GM18868 (cell line): ENCODE results near the gene AMER3.

Source experiments
- ATAC-seq: cut with Tn5 transposase; IDR thresholded peaks from one replicate; pipeline ENCODE4 v1.9.1; 2021; ENCODE audit warnings: mild to moderate bottlenecking, moderate library complexity; ENCODE audit not compliant: unreplicated experiment

AMER3 gene

DNA sequence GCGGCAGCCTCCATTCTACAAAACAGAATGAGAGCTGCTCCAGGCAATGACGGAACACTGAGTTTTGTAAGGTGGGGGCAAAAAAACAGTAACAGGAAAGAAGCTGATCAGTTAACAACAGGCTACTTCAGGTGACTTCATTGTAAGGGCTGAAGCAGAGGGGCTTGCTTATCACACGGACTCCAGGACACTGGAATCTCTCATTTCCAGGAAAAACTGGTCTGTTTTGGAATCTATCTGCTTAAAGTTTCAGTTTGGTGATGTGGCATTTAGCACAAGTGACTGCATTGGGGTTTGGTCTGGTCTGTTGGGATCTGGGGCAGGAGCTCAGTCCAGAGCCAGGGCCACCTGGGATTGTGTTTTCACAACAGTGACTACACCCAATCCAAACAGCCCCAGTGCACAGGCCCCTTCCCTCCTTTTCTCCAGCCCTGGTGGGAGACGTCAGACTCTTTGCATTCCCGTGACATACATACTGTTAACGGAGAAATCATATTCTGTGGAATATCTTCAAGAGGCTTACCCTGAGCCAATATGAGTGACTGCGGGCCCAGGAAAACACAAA is 14.1 kb downstream of the AMER3 start:
- no peak for ATAC-seq

DNA sequence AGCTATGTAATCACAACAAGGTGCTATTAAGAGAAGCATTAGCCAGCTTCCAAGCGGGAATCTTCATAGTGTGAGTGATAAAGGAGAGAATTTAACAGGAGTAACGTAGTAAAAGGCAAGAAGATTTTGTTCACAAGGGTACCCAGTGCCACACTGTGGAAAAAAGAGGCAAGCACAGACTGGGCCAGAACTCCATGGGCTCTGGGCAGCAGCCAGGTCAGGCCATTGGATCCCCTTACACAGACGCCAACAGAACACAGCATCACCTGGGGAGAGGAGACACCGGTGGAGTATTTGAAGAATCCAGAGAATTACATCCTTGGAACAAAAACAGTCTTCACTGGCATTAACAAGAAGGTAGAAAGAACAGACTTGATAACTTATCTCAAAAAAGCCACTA is 21.2 kb downstream of the AMER3 start:
- no peak for ATAC-seq

DNA sequence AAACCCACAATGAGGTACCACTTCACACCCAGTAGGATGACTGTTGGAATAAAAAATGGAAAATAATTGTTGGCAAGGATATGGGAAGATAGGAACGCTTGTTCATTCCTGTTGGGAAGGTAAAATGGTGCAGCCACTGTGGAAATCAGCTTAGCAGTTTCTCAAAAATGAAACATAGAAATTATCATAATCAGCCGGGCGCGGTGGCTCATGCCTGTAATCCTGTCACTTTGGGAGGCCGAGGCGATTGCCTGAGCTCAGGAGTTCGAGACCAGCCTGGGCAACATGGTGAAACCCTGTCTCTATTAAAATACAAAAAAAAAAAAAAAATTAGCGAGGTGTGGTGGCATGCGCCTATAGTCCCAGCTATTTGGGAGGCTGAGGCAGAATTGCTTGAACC is 23.4 kb downstream of the AMER3 start:
- no peak for ATAC-seq

DNA sequence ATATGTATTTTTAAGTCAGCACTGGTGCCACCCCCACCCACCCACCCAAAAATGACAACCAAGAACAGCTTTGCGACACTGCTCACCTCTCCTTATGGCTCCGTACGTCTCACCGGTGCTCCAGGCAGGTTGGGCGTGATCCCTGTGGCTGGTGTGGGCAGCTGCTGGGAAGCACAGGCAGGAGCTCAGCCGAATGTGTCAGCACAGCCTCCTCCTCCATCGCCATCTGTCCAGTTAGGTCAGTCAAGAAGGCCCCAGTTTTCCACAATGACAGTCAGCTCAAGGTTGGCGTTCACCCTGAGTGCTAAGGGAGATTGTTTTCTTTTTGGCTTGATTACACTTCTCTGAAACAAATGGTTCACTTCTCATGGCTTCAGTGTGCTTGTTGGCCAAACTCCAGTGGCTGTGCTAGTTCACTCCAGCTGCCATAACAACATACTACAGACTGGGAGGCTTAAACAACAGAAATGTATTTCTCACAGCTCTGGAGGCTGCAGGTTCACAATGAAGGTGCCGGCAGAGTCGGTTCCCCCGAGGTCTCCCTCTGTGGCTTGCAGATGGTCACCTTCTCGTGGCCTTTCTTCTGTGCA is 30.2 kb downstream of the AMER3 start:
- ATAC-seq, result no peak

DNA sequence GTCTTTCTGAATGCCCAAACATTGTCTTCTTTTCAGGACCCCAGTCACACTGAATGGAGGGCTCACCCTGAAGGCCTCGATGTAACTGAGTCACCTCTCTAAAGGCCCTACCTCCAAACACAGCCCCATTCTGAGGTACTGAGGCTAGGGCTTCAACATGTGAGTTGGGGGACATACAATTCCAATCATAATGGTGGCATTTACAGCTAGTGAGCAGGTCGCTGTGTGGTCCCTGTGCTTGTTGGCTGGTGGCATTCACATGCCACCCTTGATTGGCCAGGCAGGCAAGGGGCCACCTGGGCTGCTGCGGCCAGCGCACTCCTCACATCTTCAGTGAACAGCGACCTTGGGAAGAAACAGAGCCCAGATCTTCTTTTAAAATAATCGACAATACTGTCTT is 30.7 kb downstream of the AMER3 start:
- ATAC-seq, result no peak

DNA sequence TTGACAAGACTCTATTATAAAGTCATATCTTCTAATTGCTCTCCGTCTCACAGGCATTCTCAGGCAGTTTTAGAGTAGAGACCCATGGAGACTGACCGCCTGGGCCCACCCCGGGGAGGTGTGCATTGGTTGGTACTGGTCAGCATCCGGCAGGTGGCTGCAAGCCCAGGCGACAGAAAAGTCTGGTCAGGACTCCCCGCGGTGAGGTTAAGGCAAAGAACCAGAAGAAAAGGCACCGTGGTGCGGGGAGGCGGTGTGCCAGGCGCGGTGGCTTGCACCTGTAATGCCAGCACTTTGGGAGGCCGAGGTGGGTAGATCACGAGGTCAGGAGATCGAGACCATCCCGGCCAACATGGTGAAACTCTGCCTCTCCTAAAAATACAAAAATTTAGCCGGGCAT is 32.5 kb downstream of the AMER3 start:
- ATAC-seq, result no peak

DNA sequence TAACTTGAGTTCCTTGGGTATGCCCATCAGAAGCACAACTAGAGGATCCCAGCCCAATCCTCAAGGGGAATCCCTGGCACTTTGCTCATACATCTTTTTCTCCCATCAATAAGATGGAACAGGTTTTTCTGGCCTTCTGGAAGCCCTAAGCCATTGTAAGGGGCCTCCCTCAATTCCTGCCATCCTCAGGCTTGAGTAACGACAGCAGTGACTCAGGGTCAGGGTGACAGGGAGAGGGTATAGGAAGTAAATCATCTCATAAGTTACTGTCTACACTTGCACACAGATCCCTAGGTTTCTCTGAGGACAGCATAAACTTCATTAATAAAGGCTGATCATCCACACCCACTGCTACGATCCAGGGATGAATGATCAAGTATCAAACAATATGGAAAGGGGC is 35.0 kb downstream of the AMER3 start:
- no peak for ATAC-seq

DNA sequence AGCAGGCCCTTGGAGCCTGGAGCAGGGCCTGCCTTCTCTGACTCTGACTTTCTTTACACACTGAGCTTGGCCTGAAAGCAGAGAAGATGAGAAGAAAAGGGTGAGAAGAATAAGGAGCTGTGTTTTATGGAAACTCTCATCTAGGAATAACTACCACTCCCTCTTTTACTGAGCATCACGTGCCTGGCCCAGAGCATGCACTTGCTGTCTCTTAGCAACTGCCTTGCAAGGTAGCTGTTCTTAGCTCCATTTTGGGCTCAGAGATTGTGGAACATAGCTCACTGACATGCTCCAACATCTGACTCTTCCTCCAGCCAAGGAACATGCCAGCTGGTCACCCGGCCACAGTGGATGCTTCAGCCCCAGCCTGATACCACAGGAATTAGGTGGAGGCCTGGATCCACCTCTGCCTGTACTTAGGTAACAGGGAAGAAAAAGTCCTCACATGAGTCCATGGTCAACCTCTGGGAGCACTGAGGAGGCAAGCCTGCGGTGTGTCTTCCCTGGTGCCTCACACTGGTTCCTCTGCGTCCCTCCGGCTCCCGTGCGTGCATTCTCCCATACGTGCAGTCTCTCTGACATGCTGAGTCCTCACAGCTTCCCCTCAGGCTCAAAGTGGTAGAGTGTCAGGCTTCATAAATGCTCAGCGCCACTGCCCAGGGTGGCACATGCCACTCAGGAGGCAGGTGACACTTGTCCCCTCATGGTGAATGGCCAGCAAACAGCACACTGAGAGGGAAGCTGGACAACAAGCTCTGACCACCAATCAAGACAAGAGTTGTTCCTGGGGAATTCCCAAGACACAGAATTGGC is 35.7 kb downstream of the AMER3 start:
- no peak for ATAC-seq

DNA sequence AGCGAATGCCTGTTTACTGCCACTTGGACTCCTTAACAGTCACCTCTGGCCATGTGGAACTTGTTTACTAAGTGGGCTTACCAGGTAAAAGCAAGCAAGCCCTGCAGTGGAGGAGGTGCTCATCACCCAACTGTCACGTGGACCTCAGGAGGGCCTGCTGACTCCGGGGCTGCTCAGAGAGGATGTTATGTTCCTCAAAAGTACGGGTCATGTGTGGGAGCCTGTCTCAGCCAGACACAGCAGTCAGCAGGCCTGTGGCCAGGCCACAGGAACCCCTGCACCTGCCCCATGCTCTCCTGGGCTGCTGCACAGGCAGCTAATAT is 36.2 kb downstream of the AMER3 start:
- no peak for ATAC-seq

DNA sequence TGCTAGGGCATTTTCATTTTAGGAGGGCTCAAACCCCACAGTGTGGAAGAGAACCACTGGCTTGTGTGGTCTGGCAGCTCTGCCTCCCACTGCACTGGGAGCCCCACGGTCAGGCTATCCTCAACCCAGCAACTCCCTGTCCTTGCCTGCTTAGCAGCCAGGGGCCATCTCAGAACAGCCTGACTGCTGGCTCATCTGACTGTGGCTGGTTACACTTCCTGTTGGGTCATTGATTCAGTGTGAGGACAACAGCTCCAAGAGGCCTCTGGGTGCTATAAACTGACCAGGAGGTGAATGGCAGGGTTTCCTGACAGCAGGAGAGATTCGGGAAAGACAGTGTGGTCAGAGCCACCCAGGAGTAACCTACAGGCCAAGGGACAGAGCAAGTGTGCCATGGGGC is 40.1 kb downstream of the AMER3 start:
- no peak for ATAC-seq

DNA sequence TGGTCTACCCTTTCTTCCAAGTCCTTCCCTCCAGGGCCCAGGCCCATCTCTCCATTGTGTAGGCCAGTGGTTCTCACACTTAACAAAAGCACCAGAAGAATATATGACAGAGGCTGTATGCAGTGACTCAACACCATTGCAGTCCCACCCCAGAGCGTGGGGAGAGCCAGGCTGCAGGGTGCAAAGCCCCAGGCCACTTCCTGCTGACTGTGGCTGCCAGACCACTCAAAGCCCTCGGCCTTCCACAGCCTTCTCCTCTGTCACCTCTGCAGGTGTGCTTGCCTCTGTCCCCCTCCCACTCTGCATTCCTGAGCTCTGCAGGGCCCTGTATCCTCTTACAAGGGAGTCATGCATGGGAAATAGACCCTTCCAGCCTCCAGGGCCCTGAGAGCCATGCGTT is 41.0 kb downstream of the AMER3 start:
- ATAC-seq, result no peak

DNA sequence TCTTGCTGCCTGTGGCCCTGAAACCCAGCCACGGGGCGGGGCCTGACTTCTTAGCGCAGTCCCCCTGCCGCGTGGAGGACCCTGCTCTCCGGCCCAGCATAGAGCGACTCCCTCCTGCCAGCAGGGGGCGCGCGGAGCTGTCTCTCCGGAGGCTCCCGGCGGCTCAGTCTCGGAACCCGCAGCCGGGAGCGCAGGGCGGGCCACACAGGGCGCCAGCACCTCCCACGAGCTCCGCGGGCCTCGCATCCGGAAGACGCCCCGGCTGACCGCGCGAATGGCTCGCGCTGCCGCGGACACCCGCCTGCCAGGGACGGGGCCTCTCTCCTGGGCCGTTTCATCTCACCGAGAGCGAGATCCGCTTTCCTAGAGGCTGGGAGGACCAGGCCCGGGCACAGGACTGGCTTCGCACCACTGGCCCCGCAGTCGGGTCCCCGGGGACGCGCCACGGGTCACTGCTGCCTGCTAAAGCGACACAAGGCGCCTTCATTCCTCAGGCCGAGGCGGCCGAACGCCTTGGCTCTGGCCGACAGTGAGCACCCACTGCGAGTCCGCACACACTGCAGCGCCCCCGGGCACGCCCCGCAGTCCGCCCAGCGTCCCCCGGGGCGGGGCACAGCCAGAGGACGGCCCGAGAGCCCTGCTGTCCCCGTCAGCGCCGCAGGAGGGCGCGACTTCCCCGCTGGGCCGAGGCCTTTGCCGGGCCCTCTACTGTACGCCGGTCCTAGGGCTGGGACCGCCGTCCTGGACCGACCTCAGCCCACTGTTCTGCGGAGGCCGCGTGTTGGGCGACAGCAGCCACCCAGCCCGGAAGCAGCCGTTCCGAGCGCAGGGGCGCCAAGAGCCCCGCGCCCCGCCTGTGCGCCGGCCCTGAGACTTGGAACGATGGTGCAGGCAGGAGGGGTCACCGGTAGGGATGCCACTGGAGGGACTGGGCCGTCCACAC is 42.4 kb downstream of the AMER3 start:
- ATAC-seq, result peak; percentile 92

DNA sequence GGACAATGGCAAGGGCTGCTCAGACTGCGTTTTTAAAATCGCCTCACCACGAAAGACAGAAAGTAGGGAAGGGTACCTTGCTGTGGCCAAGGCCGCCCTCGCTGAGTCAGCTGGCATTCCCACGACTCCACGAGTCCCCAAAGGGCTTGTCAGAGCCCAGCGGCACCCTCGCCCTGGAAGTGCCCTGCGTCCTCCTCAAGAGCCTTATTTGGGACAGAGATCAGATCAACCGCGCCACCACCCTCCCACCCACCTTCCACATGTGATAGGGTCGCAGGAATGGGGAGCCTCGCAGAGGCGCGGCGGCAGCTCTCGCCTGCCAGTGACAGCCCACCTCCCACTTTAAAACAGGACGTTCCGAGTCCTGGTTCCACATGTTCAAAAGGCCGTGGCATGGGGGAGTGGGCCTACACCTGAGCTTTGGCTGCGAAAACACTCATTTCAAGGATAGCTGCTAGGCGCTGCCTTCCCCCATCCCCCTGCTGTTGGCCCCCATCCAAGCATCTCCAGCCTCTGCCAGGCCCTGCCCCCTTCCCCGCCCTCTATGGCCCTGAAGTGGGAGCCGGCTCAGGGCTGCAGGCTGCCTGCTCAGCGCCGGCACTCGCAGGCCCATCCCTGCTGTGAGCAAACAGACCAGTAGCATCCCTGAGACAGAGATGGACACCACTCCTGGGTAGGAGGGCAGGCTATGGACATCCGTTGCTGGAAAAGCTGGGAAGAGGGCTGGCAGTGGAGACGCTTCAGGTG is 43.3 kb downstream of the AMER3 start:
- no peak for ATAC-seq

DNA sequence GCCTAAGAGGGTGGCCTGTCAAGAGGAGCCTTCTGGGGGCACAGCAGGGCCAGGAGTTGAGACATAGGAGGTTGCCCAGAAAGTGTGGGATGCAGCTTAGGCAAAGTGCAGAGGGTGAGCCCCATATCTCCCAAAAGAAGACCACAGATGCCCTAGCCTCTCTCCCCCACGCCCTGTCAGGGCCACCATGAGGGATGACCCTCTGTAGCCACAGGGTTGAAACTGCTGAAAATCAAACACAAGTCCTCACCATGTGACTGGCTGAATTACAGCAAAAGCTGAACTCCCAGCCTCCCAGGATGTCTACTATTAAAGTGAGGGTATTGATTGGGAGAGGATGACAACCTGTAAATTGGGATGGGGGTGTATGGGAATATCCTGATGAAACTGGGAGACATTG is 44.0 kb downstream of the AMER3 start:
- no peak for ATAC-seq

DNA sequence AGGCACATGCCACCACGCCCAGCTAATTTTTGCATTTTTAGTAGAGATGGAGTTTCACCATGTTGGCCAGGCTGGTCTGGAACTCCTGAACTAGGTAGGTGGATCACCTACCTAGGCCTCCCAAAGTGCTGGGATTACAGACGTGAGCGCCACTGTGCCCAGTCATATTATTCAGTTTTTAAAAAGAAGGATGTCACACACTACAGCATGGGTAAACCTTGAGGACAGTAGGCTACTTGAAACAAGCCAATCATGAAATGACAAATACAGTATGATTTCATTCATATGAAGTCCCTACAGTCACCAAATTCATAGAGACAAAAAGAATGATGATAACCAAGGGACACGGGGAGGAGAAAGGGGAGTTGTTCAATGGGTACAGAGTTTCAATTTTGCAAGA is 50.3 kb downstream of the AMER3 start:
- no peak for ATAC-seq

DNA sequence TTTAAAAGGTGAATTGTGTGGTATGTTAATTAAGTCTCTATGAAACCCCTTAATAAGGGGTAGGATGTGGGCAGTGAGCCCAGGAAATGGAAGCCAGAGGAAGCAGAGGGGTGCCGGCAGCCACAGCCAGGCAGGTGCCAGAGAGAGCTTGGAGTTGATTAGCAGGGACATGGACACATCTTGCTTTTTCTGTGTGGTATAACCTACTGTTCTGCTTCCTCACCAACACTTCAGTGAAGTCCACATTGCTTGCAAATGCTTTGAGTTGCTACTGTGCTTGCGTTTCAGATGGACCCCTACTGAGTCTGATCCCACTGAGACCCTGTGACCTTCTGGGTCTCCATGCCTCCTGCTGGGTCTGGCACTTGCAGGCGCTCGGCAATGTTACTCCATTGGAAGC is 51.0 kb downstream of the AMER3 start:
- no peak for ATAC-seq

DNA sequence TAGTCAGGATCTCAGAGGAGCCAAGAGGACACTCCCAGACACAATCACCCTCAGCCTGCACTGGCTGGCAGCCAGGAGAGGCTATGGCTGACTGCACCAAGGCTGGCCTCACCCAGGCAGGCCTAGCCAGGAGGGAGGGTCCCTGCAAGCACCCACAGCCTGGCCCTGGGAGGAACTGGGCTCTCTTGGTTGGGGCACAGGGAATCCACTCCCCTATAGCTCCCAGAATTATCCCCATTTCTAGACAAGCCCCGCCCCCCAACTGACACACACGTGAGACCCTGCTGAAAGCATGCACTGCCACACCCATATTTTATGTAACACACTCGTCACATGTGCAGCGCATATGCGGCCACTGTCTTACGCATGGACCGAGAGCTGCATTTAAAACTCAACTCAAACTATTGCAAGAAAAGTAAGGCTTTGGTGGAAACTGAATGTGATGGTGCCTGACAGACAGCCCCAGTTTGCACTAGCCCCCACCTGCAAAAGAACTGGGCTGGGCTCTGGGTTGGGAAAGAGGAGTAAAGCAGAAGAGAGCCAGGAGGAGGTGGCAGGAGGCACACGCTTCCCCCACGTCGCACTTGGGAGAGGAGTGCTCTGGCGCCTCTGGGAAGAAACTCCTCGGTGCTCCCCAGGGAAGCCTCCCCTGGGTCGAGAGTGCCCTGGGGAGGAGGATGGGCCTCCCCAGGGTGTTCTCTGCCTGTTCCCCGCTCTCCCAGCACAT is 52.5 kb downstream of the AMER3 start:
- no peak for ATAC-seq

DNA sequence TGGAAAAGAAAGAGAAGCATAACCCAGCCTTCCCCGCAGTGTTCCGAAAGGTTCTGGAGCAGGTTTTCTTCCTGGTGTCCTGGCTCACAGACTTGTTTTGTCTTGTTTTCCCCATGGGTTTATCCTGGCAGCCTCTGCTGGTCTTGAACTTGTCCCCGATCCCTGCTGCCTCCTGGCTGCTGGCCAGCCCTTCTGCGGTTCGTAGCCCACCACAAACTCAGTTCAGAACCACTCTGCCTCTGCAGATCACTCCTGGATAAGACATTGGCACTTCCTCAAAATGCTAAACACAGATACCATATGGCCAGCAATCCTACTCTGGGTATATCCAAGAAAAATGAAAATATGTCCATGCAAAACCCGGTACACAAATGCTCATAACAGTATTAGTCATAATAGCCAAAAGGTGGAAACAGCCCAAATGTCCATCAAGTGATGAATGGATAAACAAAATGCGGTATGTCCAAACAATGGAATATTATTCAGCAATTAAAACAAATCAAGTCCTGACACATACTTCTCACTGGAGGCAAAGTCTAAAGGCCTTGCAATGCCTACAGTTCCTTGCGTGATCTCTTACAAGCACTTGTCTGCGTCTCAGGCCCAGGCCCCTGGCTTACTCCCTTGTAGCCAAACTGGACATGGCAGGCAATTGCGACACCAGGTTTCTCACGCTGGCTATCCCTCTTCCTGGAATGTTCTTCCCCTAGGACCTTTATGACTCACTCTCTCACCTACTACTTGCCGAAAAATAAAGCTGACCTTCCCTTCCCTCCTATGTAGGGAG is 53.3 kb downstream of the AMER3 start:
- no peak for ATAC-seq

DNA sequence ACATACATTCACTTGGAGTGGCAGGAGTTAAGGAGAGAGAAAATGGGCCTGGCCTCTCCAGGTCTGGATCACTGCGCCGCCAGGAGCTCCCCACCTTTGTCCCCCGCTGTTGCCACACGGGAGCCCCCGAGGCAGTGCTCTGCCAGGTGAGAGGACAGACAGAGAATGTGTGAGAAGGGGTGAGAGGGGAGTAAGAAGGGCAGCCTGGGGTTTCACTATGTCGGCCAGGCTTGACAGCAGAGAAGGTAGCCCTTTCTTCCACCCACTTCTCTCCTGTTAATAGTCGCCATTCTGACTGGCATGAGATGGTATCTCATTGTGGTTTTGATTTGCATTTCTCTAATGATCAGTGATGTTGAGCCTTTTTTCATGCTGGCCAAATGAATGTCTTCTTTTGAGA is 55.1 kb downstream of the AMER3 start:
- no peak for ATAC-seq
